LNCAP (cell line): ENCODE measurements around the gene B3GALT5.

Source experiments
- CTCF ChIP-seq: fragments of 450-650 bp; IDR thresholded peaks from 2 replicates; pipeline ENCODE4 v1.5.1; 2017; ENCODE audit warnings: mild to moderate bottlenecking

The B3GALT5 gene

GRCh38 chr21:39580744-39581143 lies 32.0 kb upstream of the B3GALT5 start:
- no peak for TF ChIP-seq CTCF

GRCh38 chr21:39581414-39581813 lies 31.3 kb upstream of the B3GALT5 start:
- TF ChIP-seq CTCF, result no peak

GRCh38 chr21:39582749-39583148 lies 30.0 kb upstream of the B3GALT5 start:
- no peak for TF ChIP-seq CTCF

- no peak for TF ChIP-seq CTCF
Observed at GRCh38 chr21:39587376-39587775, 25.4 kb upstream of the B3GALT5 start.

GRCh38 chr21:39588884-39589283 lies 23.9 kb upstream of the B3GALT5 start:
- no peak for TF ChIP-seq CTCF

- no peak for TF ChIP-seq CTCF
Observed at GRCh38 chr21:39593522-39593921, 19.2 kb upstream of the B3GALT5 start.

GRCh38 chr21:39595465-39595864 lies 17.3 kb upstream of the B3GALT5 start:
- no peak for TF ChIP-seq CTCF

GRCh38 chr21:39597595-39597994 lies 15.1 kb upstream of the B3GALT5 start:
- TF ChIP-seq CTCF, result no peak
